MG63 (cell line): ENCODE data around the gene SHROOM3. TPM values are rescaled to one million over a fixed set of nuclear protein-coding genes. Genes with fewer than 3 reads are reported as not detected.

Source experiments
- DNase-seq: peaks from one replicate; pipeline ENCODE4 v3.0.0-alpha.2; 2020
- H3K27me3 ChIP-seq: fragments of 250-450 bp; sonication (Bioruptor Pico); 2 replicates; pipeline ENCODE4 v1.5.1; 2020; ENCODE audit warnings: mild to moderate bottlenecking, moderate library complexity
- H3K36me3 ChIP-seq: fragments of 250-450 bp; sonication (Bioruptor Pico); 2 replicates; pipeline ENCODE4 v1.5.1; 2020; ENCODE audit warnings: mild to moderate bottlenecking, moderate library complexity
- H3K4me3 ChIP-seq: fragments of 250-450 bp; sonication (Bioruptor Pico); 2 replicates; pipeline ENCODE4 v1.5.1; 2020; ENCODE audit warnings: mild to moderate bottlenecking, moderate library complexity
- H3K9me3 ChIP-seq: fragments of 250-450 bp; sonication (Bioruptor Pico); 2 replicates; pipeline ENCODE4 v1.5.1; 2020; ENCODE audit warnings: mild to moderate bottlenecking, moderate library complexity
- total RNA-seq: library from RNA; depleted of rRNA; stranded (reverse); fragments of >200 nt; shearing (Covaris generic); gene quantifications from 2 replicates; pipeline ENCODE4 v1.2.3, GENCODE V29; 2014; ENCODE audit warnings: low replicate concordance

SHROOM3 gene
- total RNA-seq, 1 experiment from 2014 or later = 10.0 TPM

- no peaks in the 10 kb centered on the region for H3K36me3 ChIP-seq
- no peak overlapping the region for H3K4me3 ChIP-seq
- no peaks in the 10 kb centered on the region for H3K27me3 ChIP-seq
- no peaks in the 10 kb centered on the region for H3K9me3 ChIP-seq
- peak; percentile 74 for DNase-seq
Measured at GRCh38 chr4:76665153-76665552, 230.1 kb downstream of the SHROOM3 start.

- no peak overlapping the region for H3K4me3 ChIP-seq
- no peaks in the 10 kb centered on the region for H3K27me3 ChIP-seq
- H3K9me3 ChIP-seq = no peaks in the 10 kb centered on the region
- no peak for DNase-seq
- no peaks in the 10 kb centered on the region for H3K36me3 ChIP-seq
Measured at GRCh38 chr4:76665721-76666120, 230.7 kb downstream of the SHROOM3 start.

- no peak for DNase-seq
- no peaks in the 10 kb centered on the region for H3K9me3 ChIP-seq
- H3K27me3 ChIP-seq = no peaks in the 10 kb centered on the region
- H3K36me3 ChIP-seq = no peaks in the 10 kb centered on the region
- no peak overlapping the region for H3K4me3 ChIP-seq
Measured at GRCh38 chr4:76666944-76667532, 232.0 kb downstream of the SHROOM3 start.

- Histone ChIP-seq H3K36me3 (no peaks in the 10 kb centered on the region; the same call in 1 of the 2 replicates), H3K27me3 (no peaks in the 10 kb centered on the region), H3K4me3 (no peak overlapping the region), H3K9me3 (no peaks in the 10 kb centered on the region)
- DNase-seq = no peak
Measured at GRCh38 chr4:76670631-76671030, 235.6 kb downstream of the SHROOM3 start.

- no peak for DNase-seq
- H3K9me3 ChIP-seq = no peaks in the 10 kb centered on the region
- H3K27me3 ChIP-seq = no peaks in the 10 kb centered on the region
- H3K4me3 ChIP-seq = no peak overlapping the region
- no peaks in the 10 kb centered on the region; the same call in 1 of the 2 replicates for H3K36me3 ChIP-seq
Measured at GRCh38 chr4:76673362-76673761, 238.3 kb downstream of the SHROOM3 start.

- Histone ChIP-seq H3K4me3 (no peak overlapping the region), H3K9me3 (no peaks in the 10 kb centered on the region), H3K27me3 (no peaks in the 10 kb centered on the region), H3K36me3 (no peaks in the 10 kb centered on the region; the same call in 1 of the 2 replicates)
- no peak for DNase-seq
Measured at GRCh38 chr4:76674983-76675382, 240.0 kb downstream of the SHROOM3 start.

- H3K27me3 ChIP-seq = no peaks in the 10 kb centered on the region
- no peaks in the 10 kb centered on the region; the same call in 1 of the 2 replicates for H3K36me3 ChIP-seq
- no peak for DNase-seq
- no peaks in the 10 kb centered on the region for H3K9me3 ChIP-seq
- H3K4me3 ChIP-seq = no peak overlapping the region
Measured at GRCh38 chr4:76677571-76678326, 242.7 kb downstream of the SHROOM3 start.

- Histone ChIP-seq H3K9me3 (no peaks in the 10 kb centered on the region), H3K27me3 (no peaks in the 10 kb centered on the region), H3K36me3 (no peaks in the 10 kb centered on the region), H3K4me3 (no peak overlapping the region)
- DNase-seq = no peak
Measured at GRCh38 chr4:76679691-76680090, 244.7 kb downstream of the SHROOM3 start.

- no peaks in the 10 kb centered on the region for H3K27me3 ChIP-seq
- H3K36me3 ChIP-seq = no peaks in the 10 kb centered on the region
- no peak overlapping the region for H3K4me3 ChIP-seq
- DNase-seq = no peak
- no peaks in the 10 kb centered on the region for H3K9me3 ChIP-seq
Measured at GRCh38 chr4:76680952-76681351, 245.9 kb downstream of the SHROOM3 start.

- Histone ChIP-seq H3K36me3 (no peaks in the 10 kb centered on the region), H3K27me3 (no peaks in the 10 kb centered on the region), H3K4me3 (no peak overlapping the region), H3K9me3 (no peaks in the 10 kb centered on the region)
- no peak for DNase-seq
Measured at GRCh38 chr4:76681996-76682395, 247.0 kb downstream of the SHROOM3 start.

GRCh38 chr4:76683144-76683543 is 248.1 kb downstream of the SHROOM3 start:
- Histone ChIP-seq H3K4me3 (no peak overlapping the region), H3K9me3 (no peaks in the 10 kb centered on the region), H3K27me3 (no peaks in the 10 kb centered on the region), H3K36me3 (no peaks in the 10 kb centered on the region)
- DNase-seq = no peak

GRCh38 chr4:76687746-76688448 is 252.9 kb downstream of the SHROOM3 start:
- no peaks in the 10 kb centered on the region for H3K9me3 ChIP-seq
- H3K27me3 ChIP-seq = no peaks in the 10 kb centered on the region
- no peaks in the 10 kb centered on the region for H3K36me3 ChIP-seq
- H3K4me3 ChIP-seq = no peak overlapping the region
- DNase-seq = no peak

- no peak for DNase-seq
- Histone ChIP-seq H3K36me3 (no peaks in the 10 kb centered on the region), H3K9me3 (no peaks in the 10 kb centered on the region), H3K27me3 (no peaks in the 10 kb centered on the region), H3K4me3 (peak overlapping the region; percentile 39)
Measured at GRCh38 chr4:76688619-76689144, 253.7 kb downstream of the SHROOM3 start.

- no peaks in the 10 kb centered on the region for H3K36me3 ChIP-seq
- H3K9me3 ChIP-seq = no peaks in the 10 kb centered on the region
- H3K27me3 ChIP-seq = no peaks in the 10 kb centered on the region
- peak overlapping the region; percentile 55 for H3K4me3 ChIP-seq
- peak; percentile 34 for DNase-seq
Measured at GRCh38 chr4:76689145-76689817, 254.3 kb downstream of the SHROOM3 start.

- peak; percentile 6 for DNase-seq
- H3K4me3 ChIP-seq = peak overlapping the region; percentile 55
- no peaks in the 10 kb centered on the region for H3K27me3 ChIP-seq
- H3K36me3 ChIP-seq = no peaks in the 10 kb centered on the region
- no peaks in the 10 kb centered on the region for H3K9me3 ChIP-seq
Measured at GRCh38 chr4:76690011-76690905, 255.2 kb downstream of the SHROOM3 start.

- H3K4me3 ChIP-seq = no peak overlapping the region
- H3K27me3 ChIP-seq = no peaks in the 10 kb centered on the region
- DNase-seq = peak; percentile 9
- no peaks in the 10 kb centered on the region for H3K9me3 ChIP-seq
- H3K36me3 ChIP-seq = no peaks in the 10 kb centered on the region
Measured at GRCh38 chr4:76690906-76691275, 255.9 kb downstream of the SHROOM3 start.
